Sigmoid colon (tissue), 7 donors: ENCODE data around the gene ANKRD33. TPM values are rescaled to one million over a fixed set of nuclear protein-coding genes. Genes with fewer than 3 reads are reported as not detected.
"Not testable (repeated sequence)": the region's sequence is repeated elsewhere in the genome, so short reads cannot be mapped to it uniquely, and the experiment has no call there.

Experiments
- DNase-seq: peaks from one replicate; pipeline ENCODE4 v3.0.0-alpha.2; 2019
- H3K27ac ChIP-seq, 4 donors: fragments of 200-600 bp; sonication (generic); one replicate each; pipeline ENCODE4 v1.5.1; 2016 to 2019; ENCODE audit warnings: mild to moderate bottlenecking in 1 of 4
- H3K27me3 ChIP-seq, 3 donors: fragments of 200-600 bp; sonication (generic); one replicate each; pipeline ENCODE4 v1.5.1; 2019; ENCODE audit warnings: mild to moderate bottlenecking in 1 of 3
- H3K36me3 ChIP-seq, 4 donors: fragments of 200-600 bp; sonication (generic); one replicate each; pipeline ENCODE4 v1.5.1; 2016 to 2019
- H3K4me1 ChIP-seq, 4 donors: fragments of 200-600 bp; sonication (generic); one replicate each; pipeline ENCODE4 v1.5.1; 2017 to 2019
- H3K4me3 ChIP-seq, 4 donors: fragments of 200-600 bp; sonication (generic); one replicate each; pipeline ENCODE4 v1.5.1; 2017 to 2019; ENCODE audit warnings: mild to moderate bottlenecking in 2 of 4, moderate library complexity in 1 of 4
- H3K9me3 ChIP-seq, 4 donors: fragments of 200-600 bp in 3 of 4; sonication (generic) in 3 of 4; one replicate each; pipeline versions ENCODE4 v1.5.1 to v1.6.1; 2013 to 2019
- CTCF ChIP-seq, 4 experiments: fragments of 450-650 bp in 3 of 4; fragments of 200-600 bp in 1 of 4; IDR thresholded peaks; one replicate each; pipeline ENCODE4 v1.5.1; 2016 to 2019; ENCODE audit warnings: antibody characterized with exemption in 4 of 4, mild to moderate bottlenecking in 3 of 4, moderate library complexity in 2 of 4
- EP300 ChIP-seq, 4 donors: sonication (generic); formaldehyde crosslinking; IDR thresholded peaks; one replicate each; pipeline ENCODE4 v1.6.1; 2017; ENCODE audit warnings: antibody characterized with exemption in 4 of 4
- POLR2A ChIP-seq, 2 donors: fragments of 450-650 bp; IDR thresholded peaks; one replicate each; pipeline ENCODE4 v1.6.1; 2016; ENCODE audit warnings: antibody characterized with exemption in 2 of 2, mild to moderate bottlenecking in 2 of 2, moderate library complexity in 2 of 2
- POLR2AphosphoS5 ChIP-seq, 4 donors: sonication (generic); formaldehyde crosslinking; IDR thresholded peaks; one replicate each; pipeline ENCODE4 v1.6.1; 2017; ENCODE audit warnings: antibody characterized with exemption in 4 of 4
- WGBS, 2 donors: extraction: QIAGEN DNeasy Blood & Tissue Kit; methylation state at CpG; one replicate each; pipeline ENCODE4 v1.1.7; 2013; 5-methylcytosine and 5-hydroxymethylcytosine counted together
- intact Hi-C: fragments of 100-400 bp; cut with DNase I; formaldehyde crosslinking; loops from one replicate; pipeline ENCODE4 v1.15.1; 2023
- polyA plus RNA-seq, 3 donors: library from polyadenylated mRNA; stranded (reverse); fragments of 200-250 nt; gene quantifications; one replicate each; pipeline ENCODE4 v1.2.3, GENCODE V29; 2013
- total RNA-seq, 4 donors: library from RNA; depleted of rRNA; stranded (reverse); fragments of >200 nt; gene quantifications; one replicate each; pipeline ENCODE4 v1.1.0, GENCODE V29; 2016
- donor health status: healthy with polysubstance abuse.
- donor health status: Bipolar disorder and iron deficiency.
- donor health status: healthy.

ANKRD33 gene
- total and polyA plus RNA-seq, 7 donors: 0.16 TPM; not detected in 6

- TF ChIP-seq POLR2A (IDR thresholded peaks at IDR 0.05) (no peak), EP300 (IDR thresholded peaks at IDR 0.05) (no peak), CTCF (IDR thresholded peaks at IDR 0.05) (no peak), POLR2AphosphoS5 (IDR thresholded peaks at IDR 0.05) (no peak)
- 82 to 87% methylated on average over 1 of the region's 1 CpG for WGBS, 2 donors
- H3K27me3 ChIP-seq: peaks cover 0 to 12% (median 6%) of the 10 kb centered on the region in 3 donors
- no peaks in the 10 kb centered on the region for H3K9me3 ChIP-seq
- peak; percentile 9 for DNase-seq
- no peaks in the 10 kb centered on the region for H3K36me3 ChIP-seq
- H3K4me1 ChIP-seq: peaks cover 0 to 5% (median 0%) of the 10 kb centered on the region in 4 donors
- intact Hi-C loops: no loop called here
- no peak overlapping the region for H3K4me3 ChIP-seq
- H3K27ac ChIP-seq: no peak overlapping the region
Measured at GRCh38 chr12:51883295-51883694, 4.6 kb upstream of the ANKRD33 start.

- H3K27ac ChIP-seq: no peak overlapping the region
- no peak for TF ChIP-seq EP300 (IDR thresholded peaks at IDR 0.05)
- TF ChIP-seq CTCF (IDR thresholded peaks at IDR 0.05): no peak
- TF ChIP-seq POLR2A (IDR thresholded peaks at IDR 0.05): no peak
- TF ChIP-seq POLR2AphosphoS5 (IDR thresholded peaks at IDR 0.05): no peak
- H3K36me3 ChIP-seq: no peaks in the 10 kb centered on the region
- no peak for DNase-seq
- H3K9me3 ChIP-seq: no peaks in the 10 kb centered on the region
- H3K27me3 ChIP-seq: peaks cover 0 to 18% (median 13%) of the 10 kb centered on the region in 3 donors
- whole genome bisulfite sequencing, 2 donors: 90 to 91% methylated on average over 4 of the region's 4 CpGs
- H3K4me1 ChIP-seq: peaks cover 0 to 5% (median 0%) of the 10 kb centered on the region in 4 donors
- intact Hi-C loops: no loop called here
- H3K4me3 ChIP-seq: no peak overlapping the region
Measured at GRCh38 chr12:51883998-51884675, 3.8 kb upstream of the ANKRD33 start.

GRCh38 chr12:51884676-51885229 is 3.1 kb upstream of the ANKRD33 start:
- H3K36me3 ChIP-seq: no peaks in the 10 kb centered on the region
- peaks cover 0 to 5% (median 0%) of the 10 kb centered on the region in 4 donors for H3K4me1 ChIP-seq
- TF ChIP-seq EP300 (IDR thresholded peaks at IDR 0.05) (no peak), POLR2AphosphoS5 (IDR thresholded peaks at IDR 0.05) (peak in 1 of 4 donors; percentile 37), CTCF (IDR thresholded peaks at IDR 0.05) (no peak)
- H3K9me3 ChIP-seq: no peaks in the 10 kb centered on the region
- intact Hi-C loops: no loop called here
- peaks cover 0 to 18% (median 15%) of the 10 kb centered on the region in 3 donors for H3K27me3 ChIP-seq
- 81 to 83% methylated on average over 11 of the region's 11 CpGs for WGBS, 2 donors
- no peak overlapping the region for H3K4me3 ChIP-seq
- DNase-seq: peak; percentile 52
- no peak overlapping the region for H3K27ac ChIP-seq

GRCh38 chr12:51885294-51886020 is 2.4 kb upstream of the ANKRD33 start:
- H3K4me3 ChIP-seq, H3K4me1 ChIP-seq, H3K9me3 ChIP-seq, H3K36me3 ChIP-seq, intact Hi-C loops, DNase-seq: not testable (repeated sequence)
- 74 to 78% methylated on average over 10 of the region's 10 CpGs for WGBS, 2 donors
- Histone ChIP-seq H3K27ac (peak overlapping the region; percentile 4 to 56 (median 28)), H3K27me3 (peaks cover 0 to 18% (median 15%) of the 10 kb centered on the region in 3 donors)

- Histone ChIP-seq H3K27ac (peak overlapping the region; percentile 46 to 63 (median 58)), H3K9me3 (no peaks in the 10 kb centered on the region), H3K4me1 (peaks cover 0 to 5% (median 0%) of the 10 kb centered on the region in 4 donors), H3K4me3 (no peak overlapping the region), H3K36me3 (no peaks in the 10 kb centered on the region), H3K27me3 (peaks cover 0 to 18% (median 15%) of the 10 kb centered on the region in 3 donors)
- TF ChIP-seq EP300 (IDR thresholded peaks at IDR 0.05) (peak in 1 of 4 donors; percentile 93), POLR2AphosphoS5 (IDR thresholded peaks at IDR 0.05) (peak; percentile 56 to 93 (median 66)), CTCF (IDR thresholded peaks at IDR 0.05) (no peak), POLR2A (IDR thresholded peaks at IDR 0.05) (no peak)
- WGBS, 2 donors: 63 to 74% methylated on average over 10 of the region's 10 CpGs
- intact Hi-C loops: no loop called here
- peak; percentile 94 for DNase-seq
Measured at GRCh38 chr12:51886021-51886710, 1.7 kb upstream of the ANKRD33 start.
